ENCODE measurements around the gene MOSPD3.
A peak's percentile ranks its signal among the peaks of the same experiment; 100 is the strongest.

MOSPD3 gene

GRCh38 chr7:100584683-100585510 lies 27.4 kb upstream of the MOSPD3 start:
- DNase-seq (ENCODE audit: low spot score) = no peak
- TF ChIP-seq CTCF (IDR thresholded peaks at IDR 0.05; ENCODE audit: borderline replicate concordance, control extremely low read depth, extremely low read depth, insufficient read depth, missing control alignments) = no peak
- in situ Hi-C loops (cut with MboI; ENCODE audit: low sequenced_read_pairs, unreplicated experiment) = no loop called here

DNA sequence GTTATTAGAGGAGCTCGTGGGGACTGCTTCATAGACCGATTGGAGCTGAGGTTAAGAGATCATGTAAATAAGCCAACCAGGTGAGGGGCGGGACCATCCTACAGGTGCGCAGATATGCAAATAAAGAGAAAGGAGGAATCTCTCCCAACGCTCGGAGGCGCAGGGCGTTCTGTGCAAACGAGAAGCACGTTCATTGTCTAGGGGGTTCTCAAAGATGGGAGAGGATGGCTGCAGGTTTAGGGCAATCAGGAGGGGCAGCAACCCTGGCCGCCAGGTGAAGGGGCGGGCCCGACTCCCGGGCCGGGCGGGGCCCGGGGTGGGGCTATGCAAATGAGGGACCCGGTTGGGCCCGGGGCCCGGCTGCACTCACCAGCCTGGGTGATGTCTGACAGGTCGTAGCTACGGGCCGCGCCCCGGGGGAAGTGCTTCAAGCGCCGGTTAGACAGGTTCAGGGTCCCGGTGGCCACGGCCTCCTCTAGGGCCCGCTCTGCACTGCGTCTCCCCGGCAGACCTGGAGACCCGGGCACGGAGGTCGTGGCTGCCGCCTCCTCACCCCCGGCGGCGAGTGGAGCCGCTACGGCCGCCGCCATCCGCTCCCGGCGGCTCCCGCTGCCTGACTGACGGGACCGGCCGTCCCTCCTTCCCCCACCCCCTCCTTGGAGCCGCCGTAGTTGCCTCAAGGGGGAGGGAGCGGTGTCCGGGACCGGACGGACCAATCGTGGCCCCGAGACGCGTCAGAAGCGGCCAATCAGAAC lies 26.7 kb upstream of the MOSPD3 start, which contains the start of gene LRCH4:
Gene LRCH4 (minus strand): TSS at position 619 of the 755 bp plus-strand sequence. CDS start 29 bp downstream, at position 590.
- in situ Hi-C loops (cut with MboI; ENCODE audit: low sequenced_read_pairs, unreplicated experiment) = no loop called here
- DNase-seq (ENCODE audit: low spot score) = peak; percentile 83

GRCh38 chr7:100586266-100587025 lies 25.9 kb upstream of the MOSPD3 start, which contains the start of gene FBXO24:
Gene FBXO24 (plus strand): TSS chr7:100586328. CDS start chr7:100586626, 298 bp downstream.
- DNase-seq (ENCODE audit: low spot score) = peak; percentile 100
- in situ Hi-C loops (cut with MboI; ENCODE audit: low sequenced_read_pairs, unreplicated experiment) = no loop called here
- no peak for TF ChIP-seq CTCF (IDR thresholded peaks at IDR 0.05; ENCODE audit: borderline replicate concordance, control extremely low read depth, extremely low read depth, insufficient read depth, missing control alignments)

More for the DNA sequence above, 26.7 kb upstream of the MOSPD3 start, which contains the start of gene LRCH4:
- TF ChIP-seq CTCF (IDR thresholded peaks at IDR 0.05; ENCODE audit: borderline replicate concordance, control extremely low read depth, extremely low read depth, insufficient read depth, missing control alignments) = no peak

DNA sequence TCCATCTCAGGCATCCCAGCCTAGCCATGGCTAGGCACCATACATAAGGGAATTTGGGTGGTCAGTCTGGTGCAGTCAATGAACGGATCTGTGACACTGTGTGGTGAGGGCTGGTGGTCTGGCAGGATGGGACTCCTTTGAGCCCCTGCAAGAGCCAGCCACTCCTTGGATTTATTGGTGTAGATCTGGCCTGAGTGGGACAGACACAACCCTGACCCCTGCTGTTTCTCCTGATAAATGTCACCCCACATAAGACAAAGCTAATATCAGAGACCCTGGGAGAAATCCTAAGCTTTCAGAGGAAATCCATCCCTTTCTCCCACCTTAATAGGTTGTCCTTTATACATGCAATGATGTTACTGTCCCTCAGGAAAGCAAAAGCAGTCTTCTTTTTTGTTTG lies 23.9 kb upstream of the MOSPD3 start:
- in situ Hi-C loops (cut with MboI; ENCODE audit: low sequenced_read_pairs, unreplicated experiment) = no loop called here
- TF ChIP-seq CTCF (IDR thresholded peaks at IDR 0.05; ENCODE audit: borderline replicate concordance, control extremely low read depth, extremely low read depth, insufficient read depth, missing control alignments) = peak; percentile 44
- peak; percentile 60 for DNase-seq (ENCODE audit: low spot score)

DNA sequence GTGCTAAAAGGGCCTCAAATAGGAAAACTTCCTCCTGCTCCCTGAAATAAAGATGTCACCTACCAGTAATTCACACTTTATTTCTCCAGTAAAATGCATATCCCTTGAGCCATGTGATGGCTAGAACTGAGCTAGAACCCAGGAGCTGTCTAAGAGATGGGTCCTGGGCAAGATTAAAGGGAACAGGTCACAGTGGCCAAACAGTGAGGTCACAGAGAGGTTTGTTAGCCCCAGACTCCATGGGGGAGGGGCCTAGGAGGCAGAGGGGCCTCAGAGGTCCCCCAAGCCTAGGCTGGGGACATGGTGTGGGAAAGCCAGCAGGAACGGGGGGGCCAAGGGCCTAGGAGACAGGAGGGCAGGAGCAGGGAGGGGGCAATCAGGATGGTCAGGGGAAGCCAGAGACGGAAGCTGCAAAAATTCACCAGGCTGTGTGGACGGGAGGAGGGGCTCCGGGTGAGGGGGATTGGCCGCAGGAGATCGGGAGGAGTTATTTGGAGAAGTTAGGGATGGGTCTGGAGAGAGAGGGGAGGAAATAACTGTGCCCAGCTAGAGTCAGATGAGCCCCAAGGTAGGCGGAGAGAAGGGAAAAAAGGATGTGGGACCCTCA lies 22.9 kb upstream of the MOSPD3 start:
- no peak for TF ChIP-seq CTCF (IDR thresholded peaks at IDR 0.05; ENCODE audit: borderline replicate concordance, control extremely low read depth, extremely low read depth, insufficient read depth, missing control alignments)
- in situ Hi-C loops (cut with MboI; ENCODE audit: low sequenced_read_pairs, unreplicated experiment) = no loop called here
- no peak for DNase-seq (ENCODE audit: low spot score)
